SK-N-SH (cell line): Measurements from ENCODE around the gene PAEP. TPM values are rescaled to one million over a fixed set of nuclear protein-coding genes. Genes with fewer than 3 reads are reported as not detected.

Source experiments
- CTCF ChIA-PET: fragments of 300-600, 350-600 bp; formaldehyde crosslinking; extraction: SDS; loops from one replicate; lab custom pipeline; 2021; lab: Yijun Ruan, JAX
- POLR2A ChIA-PET: fragments of 350-600 bp; sonication (Branson Sonifier 250); formaldehyde crosslinking; extraction: SDS; loops from one replicate; lab custom pipeline; 2020; ENCODE audit warnings: antibody characterized with exemption, inconsistent platforms; lab: Yijun Ruan, JAX
- DNase-seq: peaks from one replicate; pipeline ENCODE4 v3.0.0; 2012
- H2AFZ ChIP-seq: fragments of 200-600 bp; sonication (generic); 2 replicates; pipeline ENCODE4 v1.8.1; 2016; ENCODE audit warnings: antibody characterized with exemption, mild to moderate bottlenecking, low read depth
- H3F3A ChIP-seq: fragments of 200-600 bp; sonication (generic); replicated peaks from 2 replicates; pipeline ENCODE3; 2016; ENCODE audit warnings: antibody characterized with exemption, mild to moderate bottlenecking; ENCODE audit not compliant: insufficient read depth
- H3K27ac ChIP-seq, 2 experiments: fragments of 200-500 bp in 1 of 2; fragments of 200-600 bp in 1 of 2; sonication (Bioruptor generic) in 1 of 2; sonication (generic), shearing (Covaris generic) in 1 of 2; 2 replicates each; pipeline versions ENCODE4 v1.5.1 to v1.6.1; 2014 to 2016; ENCODE audit warnings: low read depth in 2 of 2, inconsistent platforms in 1 of 2, low read length in 1 of 2, mild to moderate bottlenecking in 1 of 2, mixed read lengths in 1 of 2
- H3K27me3 ChIP-seq: fragments of 200-600 bp; sonication (generic), shearing (Covaris generic); 2 replicates; pipeline ENCODE4 v1.6.1; 2016; ENCODE audit warnings: mixed run types; ENCODE audit not compliant: insufficient read depth
- H3K36me3 ChIP-seq, 2 experiments: fragments of 200-500 bp in 1 of 2; fragments of 200-600 bp in 1 of 2; sonication (Bioruptor generic) in 1 of 2; sonication (generic) in 1 of 2; replicated peaks in 1 of 2; 2 replicates each; pipeline versions ENCODE3 to v1.5.1; 2014 to 2016; ENCODE audit warnings: low read length in 1 of 2, mild to moderate bottlenecking in 1 of 2; ENCODE audit not compliant: insufficient read depth in 2 of 2, control insufficient read depth in 1 of 2
- H3K4me1 ChIP-seq, 2 experiments: fragments of 200-500 bp in 1 of 2; fragments of 200-600 bp in 1 of 2; sonication (Bioruptor generic) in 1 of 2; sonication (generic), shearing (Covaris generic) in 1 of 2; 2 replicates each; pipeline versions ENCODE4 v1.5.1 to v1.6.1; 2014 to 2016; ENCODE audit warnings: low read depth in 1 of 2, low read length in 1 of 2, mixed run types in 1 of 2; ENCODE audit not compliant: insufficient read depth in 2 of 2, control insufficient read depth in 1 of 2
- H3K4me2 ChIP-seq: fragments of 200-600 bp; sonication (generic), shearing (Covaris generic); 2 replicates; pipeline ENCODE4 v1.6.1; 2017; ENCODE audit warnings: mixed run types
- H3K4me3 ChIP-seq, 2 experiments: fragments of 200-500 bp in 1 of 2; fragments of 200-600 bp in 1 of 2; sonication (Bioruptor generic) in 1 of 2; sonication (generic), shearing (Covaris generic) in 1 of 2; 2 replicates each; pipeline versions ENCODE4 v1.5.1 to v1.8.1; 2014 to 2016; ENCODE audit warnings: low read depth in 2 of 2, inconsistent platforms in 1 of 2, low read length in 1 of 2, mild to moderate bottlenecking in 1 of 2, mixed read lengths in 1 of 2, moderate library complexity in 1 of 2
- H3K79me2 ChIP-seq: fragments of 200-600 bp; sonication (generic); 2 replicates; pipeline ENCODE4 v1.8.1; 2017; ENCODE audit warnings: mild to moderate bottlenecking; ENCODE audit not compliant: insufficient read depth
- H3K9ac ChIP-seq: fragments of 200-600 bp; sonication (generic); 2 replicates; pipeline ENCODE4 v1.6.1; 2017; ENCODE audit warnings: mixed run types
- H3K9me2 ChIP-seq: fragments of 200-600 bp; sonication (generic); 2 replicates; pipeline ENCODE4 v1.6.1; 2017; ENCODE audit warnings: mixed run types
- H3K9me3 ChIP-seq: fragments of 200-600 bp; sonication (generic); 2 replicates; pipeline ENCODE4 v1.6.1; 2017; ENCODE audit warnings: mixed run types, mild to moderate bottlenecking, moderate library complexity
- H4K20me1 ChIP-seq: fragments of 200-600 bp; sonication (generic); 2 replicates; pipeline ENCODE4 v1.6.1; 2017; ENCODE audit warnings: mild to moderate bottlenecking, mixed run types; ENCODE audit not compliant: insufficient read depth
- ELF1 ChIP-seq: IDR thresholded peaks from 2 replicates; pipeline ENCODE4 v1.4.0; 2012
- EZH2phosphoT487 ChIP-seq: fragments of 200-600 bp; sonication (generic); IDR thresholded peaks from 2 replicates; pipeline ENCODE4 v1.6.1; 2017; ENCODE audit warnings: low read depth, mixed run types, mild to moderate bottlenecking, antibody characterized with exemption, moderate library complexity, borderline replicate concordance
- FOSL2 ChIP-seq: IDR thresholded peaks from 2 replicates; pipeline ENCODE4 v1.4.0; 2012; ENCODE audit warnings: low read depth, mild to moderate bottlenecking, moderate library complexity, borderline replicate concordance
- FOXJ3 ChIP-seq: sonication (generic); formaldehyde crosslinking; IDR thresholded peaks from 2 replicates; pipeline ENCODE4 v1.5.1; 2020; ENCODE audit warnings: mild to moderate bottlenecking, missing genetic modification reagents
- GABPA ChIP-seq: IDR thresholded peaks from 2 replicates; pipeline ENCODE4 v1.4.0; 2012; ENCODE audit warnings: low read depth, mild to moderate bottlenecking
- JUND ChIP-seq: IDR thresholded peaks from 2 replicates; pipeline ENCODE4 v1.4.0; 2012
- MXI1 ChIP-seq: IDR thresholded peaks from 2 replicates; pipeline ENCODE4 v1.6.1; 2012; ENCODE audit warnings: mild to moderate bottlenecking, low read depth, low read length, improper control_type of control experiment
- NFIC ChIP-seq: IDR thresholded peaks from 2 replicates; pipeline ENCODE4 v1.4.0; 2012; ENCODE audit warnings: borderline replicate concordance
- NRF1 ChIP-seq: IDR thresholded peaks from 2 replicates; pipeline ENCODE4 v1.6.1; 2012; ENCODE audit warnings: low read depth, mild to moderate bottlenecking, low read length
- RAD21 ChIP-seq: IDR thresholded peaks from 2 replicates; pipeline ENCODE4 v1.6.1; 2012; ENCODE audit warnings: mild to moderate bottlenecking, low read length
- RCOR1 ChIP-seq: fragments of 150-350 bp; IDR thresholded peaks from 2 replicates; pipeline ENCODE4 v1.6.1; 2017; ENCODE audit warnings: antibody characterized with exemption, low read length
- RFX5 ChIP-seq: IDR thresholded peaks from 2 replicates; pipeline ENCODE4 v1.6.1; 2012; ENCODE audit warnings: mild to moderate bottlenecking, improper control_type of control experiment, low read length
- RXRA ChIP-seq: IDR thresholded peaks from 2 replicates; pipeline ENCODE4 v1.4.0; 2012; ENCODE audit warnings: low read depth, mild to moderate bottlenecking, borderline replicate concordance
- SMC3 ChIP-seq: IDR thresholded peaks from 2 replicates; pipeline ENCODE4 v1.6.1; 2012; ENCODE audit warnings: low read depth, low read length, improper control_type of control experiment
- TAF1 ChIP-seq: IDR thresholded peaks from 2 replicates; pipeline ENCODE4 v1.6.1; 2012; ENCODE audit warnings: low read depth, mild to moderate bottlenecking, low read length, moderate library complexity, borderline replicate concordance
- TCF12 ChIP-seq: IDR thresholded peaks from 2 replicates; pipeline ENCODE4 v1.4.0; 2012
- WGBS: methylation state at CpG from one replicate; pipeline ENCODE4 v1.1.6; 2017; ENCODE audit warnings: low lambda C conversion rate; 5-methylcytosine and 5-hydroxymethylcytosine counted together
- polyA plus RNA-seq, 3 experiments: library from polyadenylated mRNA; depleted of rRNA; stranded (reverse); fragments of >200 nt; gene quantifications; 2 replicates each; pipeline ENCODE4 v1.2.3, GENCODE V29; 2012
- TF ChIP-seq, protein P1 (sequence below): fragments of 150-350 bp; IDR thresholded peaks from 2 replicates; pipeline ENCODE4 v1.6.1; 2017; ENCODE audit warnings: antibody characterized with exemption, low read length, low read depth, borderline replicate concordance
- TF ChIP-seq, protein P2 (sequence below): IDR thresholded peaks from 2 replicates; pipeline ENCODE4 v1.4.0; 2012; ENCODE audit warnings: low read depth, borderline replicate concordance
- TF ChIP-seq, protein P3 (sequence below): IDR thresholded peaks from 2 replicates; pipeline ENCODE4; 2012
- TF ChIP-seq, protein P4 (sequence below): IDR thresholded peaks from 2 replicates; pipeline ENCODE4 v1.4.0; 2012; ENCODE audit warnings: low read depth, borderline replicate concordance

The PAEP gene
- polyA plus RNA-seq, 1 of the 3 experiments (the other 2 are of a cell fraction) = 0.08 TPM

DNA sequence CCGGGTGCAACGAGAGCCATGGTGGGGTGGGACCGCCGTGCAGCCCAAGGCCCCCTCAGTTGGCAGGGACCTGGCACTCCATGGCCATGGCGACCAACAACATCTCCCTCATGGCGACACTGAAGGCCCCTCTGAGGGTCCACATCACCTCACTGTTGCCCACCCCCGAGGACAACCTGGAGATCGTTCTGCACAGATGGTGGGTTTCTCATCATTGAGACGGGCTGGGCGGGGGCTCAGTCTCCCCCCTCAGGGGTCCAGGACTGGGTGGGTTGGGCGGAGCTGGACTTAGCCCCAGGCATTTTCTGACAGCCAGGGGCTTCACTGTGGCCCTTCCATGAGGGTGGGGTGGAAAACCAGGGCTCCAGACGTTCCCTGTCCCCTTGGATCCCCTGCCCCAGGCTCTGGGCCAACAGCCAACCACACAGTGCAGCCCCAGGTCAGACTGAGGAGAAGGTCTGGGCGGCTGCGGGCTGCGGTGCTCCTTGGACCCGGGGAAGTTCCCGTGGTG is 734 bp downstream of the PAEP start:
- no peak for DNase-seq
- H3K9ac ChIP-seq = no peak overlapping the region
- TF ChIP-seq EZH2phosphoT487 = no peak
- TF ChIP-seq, protein P1, sequence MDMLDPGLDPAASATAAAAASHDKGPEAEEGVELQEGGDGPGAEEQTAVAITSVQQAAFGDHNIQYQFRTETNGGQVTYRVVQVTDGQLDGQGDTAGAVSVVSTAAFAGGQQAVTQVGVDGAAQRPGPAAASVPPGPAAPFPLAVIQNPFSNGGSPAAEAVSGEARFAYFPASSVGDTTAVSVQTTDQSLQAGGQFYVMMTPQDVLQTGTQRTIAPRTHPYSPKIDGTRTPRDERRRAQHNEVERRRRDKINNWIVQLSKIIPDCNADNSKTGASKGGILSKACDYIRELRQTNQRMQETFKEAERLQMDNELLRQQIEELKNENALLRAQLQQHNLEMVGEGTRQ = no peak
- TF ChIP-seq, protein P2, sequence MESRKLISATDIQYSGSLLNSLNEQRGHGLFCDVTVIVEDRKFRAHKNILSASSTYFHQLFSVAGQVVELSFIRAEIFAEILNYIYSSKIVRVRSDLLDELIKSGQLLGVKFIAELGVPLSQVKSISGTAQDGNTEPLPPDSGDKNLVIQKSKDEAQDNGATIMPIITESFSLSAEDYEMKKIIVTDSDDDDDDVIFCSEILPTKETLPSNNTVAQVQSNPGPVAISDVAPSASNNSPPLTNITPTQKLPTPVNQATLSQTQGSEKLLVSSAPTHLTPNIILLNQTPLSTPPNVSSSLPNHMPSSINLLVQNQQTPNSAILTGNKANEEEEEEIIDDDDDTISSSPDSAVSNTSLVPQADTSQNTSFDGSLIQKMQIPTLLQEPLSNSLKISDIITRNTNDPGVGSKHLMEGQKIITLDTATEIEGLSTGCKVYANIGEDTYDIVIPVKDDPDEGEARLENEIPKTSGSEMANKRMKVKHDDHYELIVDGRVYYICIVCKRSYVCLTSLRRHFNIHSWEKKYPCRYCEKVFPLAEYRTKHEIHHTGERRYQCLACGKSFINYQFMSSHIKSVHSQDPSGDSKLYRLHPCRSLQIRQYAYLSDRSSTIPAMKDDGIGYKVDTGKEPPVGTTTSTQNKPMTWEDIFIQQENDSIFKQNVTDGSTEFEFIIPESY = no peak
- TF ChIP-seq RAD21 = no peak
- no peak for TF ChIP-seq SMC3
- no peak for TF ChIP-seq NFIC
- no peak for TF ChIP-seq TCF12
- no peak for TF ChIP-seq RFX5
- TF ChIP-seq MXI1 = no peak
- no peak for TF ChIP-seq RXRA
- TF ChIP-seq, protein P3, sequence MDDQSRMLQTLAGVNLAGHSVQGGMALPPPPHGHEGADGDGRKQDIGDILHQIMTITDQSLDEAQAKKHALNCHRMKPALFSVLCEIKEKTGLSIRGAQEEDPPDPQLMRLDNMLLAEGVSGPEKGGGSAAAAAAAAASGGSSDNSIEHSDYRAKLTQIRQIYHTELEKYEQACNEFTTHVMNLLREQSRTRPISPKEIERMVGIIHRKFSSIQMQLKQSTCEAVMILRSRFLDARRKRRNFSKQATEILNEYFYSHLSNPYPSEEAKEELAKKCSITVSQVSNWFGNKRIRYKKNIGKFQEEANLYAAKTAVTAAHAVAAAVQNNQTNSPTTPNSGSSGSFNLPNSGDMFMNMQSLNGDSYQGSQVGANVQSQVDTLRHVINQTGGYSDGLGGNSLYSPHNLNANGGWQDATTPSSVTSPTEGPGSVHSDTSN = no peak
- no peak for TF ChIP-seq JUND
- TF ChIP-seq, protein P4, sequence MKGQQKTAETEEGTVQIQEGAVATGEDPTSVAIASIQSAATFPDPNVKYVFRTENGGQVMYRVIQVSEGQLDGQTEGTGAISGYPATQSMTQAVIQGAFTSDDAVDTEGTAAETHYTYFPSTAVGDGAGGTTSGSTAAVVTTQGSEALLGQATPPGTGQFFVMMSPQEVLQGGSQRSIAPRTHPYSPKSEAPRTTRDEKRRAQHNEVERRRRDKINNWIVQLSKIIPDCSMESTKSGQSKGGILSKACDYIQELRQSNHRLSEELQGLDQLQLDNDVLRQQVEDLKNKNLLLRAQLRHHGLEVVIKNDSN = no peak
- TF ChIP-seq, all 33 proteins: peak for 0
- Histone ChIP-seq H3F3A (no peaks in the 10 kb centered on the region), H3K9me2 (no peaks in the 10 kb centered on the region), H4K20me1 (no peaks in the 10 kb centered on the region), H3K27ac (no peak overlapping the region), H3K4me1 (no peaks in the 10 kb centered on the region), H3K79me2 (no peaks in the 10 kb centered on the region), H3K4me3 (no peak overlapping the region), H3K36me3 (no peaks in the 10 kb centered on the region), H3K9me3 (no peaks in the 10 kb centered on the region), H2AFZ (no peak overlapping the region), H3K4me2 (no peak overlapping the region), H3K27me3 (no peaks in the 10 kb centered on the region)
- CTCF ChIA-PET = no interaction called here
- POLR2A ChIA-PET = no interaction called here
- WGBS = 60% methylated on average over 8 of the region's 17 CpGs

DNA sequence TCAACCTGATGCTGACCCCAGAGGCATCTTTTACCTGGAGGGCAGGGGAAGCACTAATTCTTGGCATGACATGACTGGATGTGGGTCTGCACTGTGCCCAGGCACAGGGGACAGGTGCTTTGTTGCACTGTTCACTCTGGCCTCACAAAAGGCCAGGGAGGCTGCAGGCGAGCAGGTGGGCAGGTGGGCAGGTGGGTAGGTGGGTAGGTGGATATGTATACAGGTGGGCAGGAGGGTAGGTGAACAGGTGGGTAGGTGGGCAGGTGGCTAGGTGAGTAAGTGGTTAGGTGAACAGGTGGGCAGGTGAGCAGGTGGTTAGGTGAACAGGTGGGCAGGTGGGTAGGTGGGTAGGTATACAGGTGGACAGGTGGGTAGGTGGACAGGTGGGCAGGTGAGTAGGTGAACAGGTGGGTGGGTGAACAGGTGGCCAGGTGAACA is 1.5 kb downstream of the PAEP start:
- Histone ChIP-seq H3K36me3 (no peaks in the 10 kb centered on the region), H3K4me2 (no peak overlapping the region), H3K79me2 (no peaks in the 10 kb centered on the region), H3K9ac (no peak overlapping the region), H2AFZ (no peak overlapping the region), H3F3A (no peaks in the 10 kb centered on the region), H3K27me3 (no peaks in the 10 kb centered on the region), H3K27ac (no peak overlapping the region), H4K20me1 (no peaks in the 10 kb centered on the region), H3K4me3 (no peak overlapping the region), H3K4me1 (no peaks in the 10 kb centered on the region), H3K9me3 (no peaks in the 10 kb centered on the region), H3K9me2 (no peaks in the 10 kb centered on the region)
- CTCF ChIA-PET = no interaction called here
- POLR2A ChIA-PET = no interaction called here
- no peak for DNase-seq
- 7% methylated on average over 1 of the region's 1 CpG for WGBS
- TF ChIP-seq, protein P4 = no peak
- TF ChIP-seq JUND (no peak), GABPA (no peak), ELF1 (no peak), FOXJ3 (CRISPR knock-in tag) (no peak), TAF1 (no peak), NFIC (no peak), FOSL2 (no peak), TCF12 (no peak), NRF1 (no peak), RCOR1 (no peak), RXRA (no peak)
